ENCODE measurements around the gene TAF11L8. TPM values are rescaled to one million over a fixed set of nuclear protein-coding genes. Genes with fewer than 3 reads are reported as not detected.
"Not testable (repeated sequence)": the region's sequence is repeated elsewhere in the genome, so short reads cannot be mapped to it uniquely, and the experiment has no call there.

Gene TAF11L8
- not detected in 2 replicates for total RNA-seq (2014; rRNA removed; shearing (Covaris generic))

- not testable (repeated sequence) for DNase-seq (ENCODE audit: low read depth)
Observed at GRCh38 chr5:17590860-17591259, at the start of gene TAF11L8. Gene TAF11L8 (minus strand): TSS chr5:17590960.

GRCh38 chr5:17634160-17634559 lies 43.4 kb upstream of the TAF11L8 start, which contains the start of gene TAF11L14:
Gene TAF11L14 (plus strand): TSS chr5:17634460.
- no peak for DNase-seq (ENCODE audit: low read depth)

GRCh38 chr5:17631788-17632187 lies 41.0 kb upstream of the TAF11L8 start, which contains the start of gene TAF11L13:
Gene TAF11L13 (plus strand): TSS chr5:17632088.
- not testable (repeated sequence) for DNase-seq (ENCODE audit: low read depth)

- no peak for DNase-seq (ENCODE audit: low read depth)
Observed at GRCh38 chr5:17625686-17626085, 34.9 kb upstream of the TAF11L8 start.

- no peak for DNase-seq (ENCODE audit: low read depth)
Observed at GRCh38 chr5:17620627-17621026, 29.9 kb upstream of the TAF11L8 start.

GRCh38 chr5:17619354-17619753 lies 28.6 kb upstream of the TAF11L8 start:
- no peak for DNase-seq (ENCODE audit: low read depth)

GRCh38 chr5:17614872-17615605 lies 24.3 kb upstream of the TAF11L8 start:
- DNase-seq (ENCODE audit: low read depth), result no peak

- not testable (repeated sequence) for DNase-seq (ENCODE audit: low read depth)
Observed at GRCh38 chr5:17610092-17610491, 19.3 kb upstream of the TAF11L8 start, which contains the start of gene TAF11L12. Gene TAF11L12 (plus strand): TSS chr5:17610392.

- not testable (repeated sequence) for DNase-seq (ENCODE audit: low read depth)
Observed at GRCh38 chr5:17607461-17607860, 16.7 kb upstream of the TAF11L8 start.

- DNase-seq (ENCODE audit: low read depth), result no peak
Observed at GRCh38 chr5:17604951-17605350, 14.2 kb upstream of the TAF11L8 start.

GRCh38 chr5:17603880-17604279 lies 13.1 kb upstream of the TAF11L8 start, which contains the start of gene TAF11L11:
Gene TAF11L11 (plus strand): TSS chr5:17604183.
- DNase-seq (ENCODE audit: low read depth), result not testable (repeated sequence)

GRCh38 chr5:17597728-17598127 lies 7.0 kb upstream of the TAF11L8 start, which contains the start of gene TAF11L10:
Gene TAF11L10 (minus strand): TSS chr5:17597828.
- DNase-seq (ENCODE audit: low read depth), result not testable (repeated sequence)

- not testable (repeated sequence) for DNase-seq (ENCODE audit: low read depth)
Observed at GRCh38 chr5:17594255-17594654, 3.5 kb upstream of the TAF11L8 start, which contains the start of gene TAF11L9. Gene TAF11L9 (minus strand): TSS chr5:17594394.

GRCh38 chr5:17585658-17586057 lies 5.1 kb downstream of the TAF11L8 start, which contains the start of gene TAF11L7:
Gene TAF11L7 (minus strand): TSS chr5:17585758.
- not testable (repeated sequence) for DNase-seq (ENCODE audit: low read depth)

Other genes starting within 250 kb of the TAF11L8 start
- gene TAF11L2, start 92.7 kb downstream of the TAF11L8 start, total RNA-seq (2014; rRNA removed; shearing (Covaris generic)), result not detected in 2 replicates
- not detected in 2 replicates for gene TAF11L3, start 72.6 kb downstream of the TAF11L8 start, total RNA-seq (2014; rRNA removed; shearing (Covaris generic))
- not detected in 2 replicates for gene TAF11L4, start 69.2 kb downstream of the TAF11L8 start, total RNA-seq (2014; rRNA removed; shearing (Covaris generic))
- not detected in 2 replicates for gene TAF11L5, start 65.7 kb downstream of the TAF11L8 start, total RNA-seq (2014; rRNA removed; shearing (Covaris generic))
- not detected in 2 replicates for gene TAF11L6, start 62.3 kb downstream of the TAF11L8 start, total RNA-seq (2014; rRNA removed; shearing (Covaris generic))
- gene TAF11L7, start 5.2 kb downstream of the TAF11L8 start, total RNA-seq (2014; rRNA removed; shearing (Covaris generic)), result not detected in 2 replicates
- gene TAF11L9, start 3.4 kb upstream of the TAF11L8 start, total RNA-seq (2014; rRNA removed; shearing (Covaris generic)), result not detected in 2 replicates
- gene TAF11L10, start 6.9 kb upstream of the TAF11L8 start, total RNA-seq (2014; rRNA removed; shearing (Covaris generic)), result not detected in 2 replicates
- not detected in 2 replicates for gene TAF11L11, start 13.2 kb upstream of the TAF11L8 start, total RNA-seq (2014; rRNA removed; shearing (Covaris generic))
- not detected in 2 replicates for gene TAF11L12, start 19.4 kb upstream of the TAF11L8 start, total RNA-seq (2014; rRNA removed; shearing (Covaris generic))
- not detected in 2 replicates for gene TAF11L13, start 41.1 kb upstream of the TAF11L8 start, total RNA-seq (2014; rRNA removed; shearing (Covaris generic))
- gene TAF11L14, start 43.5 kb upstream of the TAF11L8 start, total RNA-seq (2014; rRNA removed; shearing (Covaris generic)), result not detected in 2 replicates